Stimulated activated CD4-positive, alpha-beta T cell treated with anti-CD3 and anti-CD28 coated beads, Interleukin-4, amount 100 ng/mL, for 24 hours (primary cell): ENCODE results near the gene SNRPA.

Experiments
- DNase-seq: peaks from one replicate; pipeline ENCODE4 v3.0.0-alpha.2; 2020

The SNRPA gene

GRCh38 chr19:40750874-40751537, at the start of gene SNRPA:
SNRPA (plus strand) TSS chr19:40751203; CDS start chr19:40751409, 206 bp downstream.
- peak; percentile 98 for DNase-seq

- no peak for DNase-seq
Observed at GRCh38 chr19:40701758-40702157, 49.2 kb upstream of the SNRPA start.

DNA sequence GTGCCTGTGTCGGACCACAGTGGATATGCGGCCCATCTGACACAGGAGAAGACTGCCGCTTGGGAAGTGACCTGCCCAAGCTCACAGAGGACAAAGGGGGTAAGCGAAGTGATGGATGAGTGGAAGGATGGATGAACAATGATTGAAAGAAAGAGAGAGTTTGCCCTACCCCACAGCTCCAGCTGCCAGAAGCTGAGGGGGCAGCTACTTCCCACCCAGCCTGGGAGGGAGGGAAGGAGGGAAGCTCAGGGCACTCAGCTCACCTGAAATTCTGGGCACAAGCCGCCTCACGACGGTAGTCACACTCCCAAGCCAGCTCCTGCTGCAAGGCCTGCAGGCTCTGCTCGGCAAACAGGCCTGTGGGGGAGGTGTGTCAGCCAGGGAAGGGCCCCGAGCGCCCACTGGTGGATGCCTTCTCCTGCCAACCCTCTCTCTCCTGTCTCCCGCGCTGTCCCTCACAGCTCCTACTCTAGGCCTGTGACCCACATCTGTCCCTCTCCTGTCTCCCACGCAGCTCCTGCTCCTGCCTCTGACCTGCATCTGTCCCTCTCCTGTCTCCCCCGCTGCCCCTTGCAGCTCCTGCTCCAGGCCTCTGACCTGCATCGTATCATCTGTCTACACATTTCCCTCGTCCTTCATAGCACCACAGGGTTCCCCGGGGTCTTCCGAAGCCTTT, 48.5 kb upstream of the SNRPA start:
- no peak for DNase-seq

DNA sequence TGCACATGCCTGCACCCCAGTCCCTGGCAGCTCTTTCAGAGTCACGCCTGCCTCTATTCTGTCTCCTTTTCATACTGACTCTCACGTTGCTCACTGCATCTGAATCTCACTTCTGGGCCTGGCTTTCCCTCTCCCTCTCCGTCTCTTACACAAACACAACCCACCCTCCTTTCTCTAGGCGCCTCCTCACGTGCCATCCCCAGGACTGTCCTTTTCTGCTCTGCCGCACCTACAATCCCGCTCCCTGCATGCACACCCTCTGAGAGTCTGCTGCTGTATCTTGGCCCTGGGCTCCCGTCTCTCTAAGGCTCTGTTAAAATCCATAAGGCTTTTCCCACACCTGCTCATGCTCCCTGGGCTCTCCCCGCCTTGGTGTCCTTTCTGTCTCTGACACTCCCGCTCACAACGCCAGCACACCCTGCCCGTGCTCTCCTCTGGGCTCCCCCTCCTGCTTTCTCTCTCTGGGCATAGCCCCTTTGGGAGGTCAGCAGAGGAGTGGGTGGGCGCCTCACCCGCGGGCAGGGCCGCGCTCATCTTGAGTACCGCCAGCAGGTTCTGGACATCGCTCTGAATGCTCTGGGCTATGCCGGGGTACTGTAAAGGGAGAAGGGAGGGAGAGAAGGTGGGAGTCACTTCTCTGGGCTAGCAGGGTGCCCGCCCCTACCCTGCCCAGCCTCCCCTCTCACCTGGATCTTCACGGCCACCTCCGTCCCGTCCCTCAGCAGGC, 47.8 kb upstream of the SNRPA start:
- no peak for DNase-seq

- no peak for DNase-seq
Observed at GRCh38 chr19:40704491-40705361, 46.3 kb upstream of the SNRPA start.

DNA sequence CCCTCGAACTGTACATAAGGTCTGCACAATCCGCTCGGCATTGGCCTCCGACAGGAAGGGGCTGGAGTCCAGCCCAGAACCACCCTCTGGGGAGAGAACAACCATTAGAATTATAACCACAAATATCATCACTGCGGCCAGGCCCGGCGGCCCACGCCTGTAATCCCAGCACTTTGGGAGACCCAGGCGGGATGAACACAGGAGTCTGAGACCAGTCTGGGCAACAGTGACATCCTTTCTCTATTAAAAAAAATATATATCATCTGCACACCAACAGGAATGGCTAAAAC, 45.7 kb upstream of the SNRPA start:
- no peak for DNase-seq

- DNase-seq, result no peak
Observed at GRCh38 chr19:40705950-40706619, 44.9 kb upstream of the SNRPA start.

DNA sequence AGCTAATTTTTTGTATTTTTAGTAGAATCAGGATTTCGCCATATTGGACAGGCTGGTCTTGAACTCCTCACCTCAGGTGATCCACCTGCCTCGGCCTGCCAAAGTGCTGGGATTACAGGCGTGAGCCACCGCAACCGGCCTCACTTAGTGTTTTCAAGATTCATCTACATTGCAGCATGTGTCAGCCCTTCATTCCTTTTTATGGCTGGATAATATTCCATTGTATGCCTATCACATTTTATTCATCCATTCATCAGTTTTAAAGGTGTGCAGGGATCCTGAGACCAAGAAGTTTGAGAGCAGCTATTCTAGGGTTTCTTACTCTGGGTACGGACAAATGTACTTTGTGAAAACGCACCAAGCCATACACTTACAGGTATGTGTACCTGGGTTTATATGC, 43.4 kb upstream of the SNRPA start:
- no peak for DNase-seq

DNA sequence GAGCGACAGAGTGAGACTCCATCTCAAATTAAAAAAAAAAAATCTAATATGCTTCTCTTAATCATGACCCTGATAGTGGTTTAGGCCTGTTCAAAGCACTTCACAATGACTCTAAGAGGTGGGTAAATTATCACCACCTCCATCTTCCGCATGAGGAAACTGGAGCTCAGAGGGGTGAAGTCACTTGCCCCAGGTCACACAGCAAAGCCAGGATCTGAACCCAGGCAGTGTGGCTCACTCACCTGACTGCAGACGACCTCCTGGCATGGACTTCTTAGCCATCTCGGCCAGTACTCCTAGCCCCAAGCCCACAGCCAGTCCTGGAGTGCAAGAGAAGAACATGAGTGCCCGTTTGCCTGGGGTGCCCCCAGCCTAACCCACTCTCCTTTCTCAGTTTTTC, 41.2 kb upstream of the SNRPA start:
- no peak for DNase-seq

DNA sequence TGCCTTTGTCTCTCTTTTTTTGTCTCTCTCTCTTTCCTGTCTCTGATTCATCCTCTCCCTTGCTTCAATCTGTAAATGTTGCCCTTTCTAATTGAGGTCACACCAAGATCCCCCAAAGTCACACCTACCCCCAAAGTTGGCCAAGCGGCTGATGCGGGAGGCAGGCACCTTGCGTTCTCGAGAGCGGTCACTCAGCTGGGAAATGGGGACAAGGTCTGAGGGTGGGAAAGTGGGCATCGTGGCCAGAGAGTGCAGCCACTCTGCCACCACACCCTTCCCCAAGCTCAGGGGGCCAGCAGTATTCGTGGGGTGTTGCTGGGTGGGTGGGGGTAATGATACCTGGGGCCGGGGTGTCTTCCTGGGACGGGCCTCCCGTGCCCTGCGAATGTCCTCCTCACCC, 37.1 kb upstream of the SNRPA start:
- DNase-seq, result no peak

DNA sequence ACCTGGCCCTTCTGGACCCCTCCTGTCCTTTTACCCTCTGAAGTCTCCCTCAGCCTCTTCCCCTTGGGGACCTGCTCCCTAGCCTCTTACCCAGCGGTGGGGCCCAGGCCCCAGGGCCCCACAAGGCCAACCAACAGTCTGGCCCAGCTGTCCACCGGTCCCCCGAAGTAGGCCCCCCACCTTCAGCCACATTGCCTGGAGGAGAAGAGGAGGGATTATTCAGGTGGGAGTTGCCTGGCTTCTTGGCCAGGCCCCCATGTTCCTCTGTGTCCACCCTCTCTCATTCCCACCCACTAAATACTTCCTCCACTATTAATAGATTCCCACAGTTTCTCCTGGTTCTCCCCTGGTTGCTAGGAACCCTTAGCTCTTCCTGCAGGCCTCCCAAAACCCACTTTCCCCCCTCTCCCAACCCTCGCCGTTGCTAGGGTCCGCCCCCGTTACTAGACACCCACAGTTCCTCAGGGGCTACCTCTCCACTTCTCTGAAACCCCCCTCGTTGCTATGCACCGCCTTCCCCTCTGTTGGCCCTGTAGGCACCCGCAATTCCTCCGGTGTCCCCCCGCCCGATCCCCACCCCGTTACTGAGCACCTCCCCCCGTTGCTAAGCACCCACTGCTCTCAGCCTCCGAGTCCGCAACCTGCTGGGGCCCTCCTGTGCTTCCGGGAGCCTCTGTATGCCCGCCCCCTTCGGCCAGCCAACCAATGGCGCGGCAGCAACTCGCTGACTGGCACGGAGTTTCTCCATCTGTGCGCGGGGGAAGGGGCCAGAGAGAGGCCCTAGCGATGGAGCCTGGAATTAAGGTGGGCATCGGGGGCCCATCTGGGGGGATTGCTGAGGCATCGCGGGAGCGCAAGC, 36.3 kb upstream of the SNRPA start:
- DNase-seq, result peak; percentile 94

GRCh38 chr19:40716031-40716481, 34.9 kb upstream of the SNRPA start:
- peak; percentile 82 for DNase-seq

DNA sequence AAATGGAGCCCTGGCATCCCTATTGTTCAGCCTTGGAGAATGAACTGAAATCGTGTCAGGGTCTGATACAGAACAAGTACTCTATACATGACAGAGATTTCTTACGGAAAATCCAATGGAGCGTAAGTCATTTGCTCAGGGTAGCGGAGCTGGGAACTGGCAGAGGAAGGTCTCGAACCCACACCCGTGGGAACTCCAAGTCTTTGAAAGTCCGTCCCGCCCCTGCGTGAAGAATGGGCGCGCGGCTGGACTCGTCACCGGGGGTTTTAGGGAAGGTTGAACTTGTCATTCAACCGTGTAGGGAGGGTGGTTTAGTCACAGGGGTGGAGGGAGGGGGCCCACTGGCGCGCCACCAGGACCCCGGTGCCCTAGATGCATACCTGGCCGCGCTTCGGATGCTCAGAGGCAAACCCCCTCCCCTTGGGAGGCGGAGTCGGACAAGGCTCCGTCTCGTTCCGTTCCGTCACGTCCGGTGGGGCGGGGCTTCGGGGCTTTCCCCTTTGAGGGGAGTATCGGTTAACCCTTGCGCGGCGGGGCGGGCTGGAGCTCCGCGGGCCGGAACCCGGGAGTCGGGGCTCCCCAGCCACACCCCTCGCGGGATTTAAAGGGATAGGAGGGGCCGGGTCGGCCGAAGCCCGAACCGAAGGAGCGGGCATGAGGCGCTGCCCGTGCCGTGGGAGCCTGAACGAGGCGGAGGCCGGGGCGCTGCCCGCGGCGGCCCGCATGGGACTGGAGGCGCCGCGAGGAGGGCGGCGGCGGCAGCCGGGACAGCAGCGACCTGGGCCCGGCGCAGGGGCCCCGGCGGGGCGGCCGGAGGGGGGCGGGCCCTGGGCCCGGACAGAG, 34.3 kb upstream of the SNRPA start, which contains the start of the genes COQ8B and ITPKC:
COQ8B (minus strand) TSS at position 405 of the 843 bp plus-strand sequence. CDS start 2,254 bp downstream, outside the sequence.
ITPKC (plus strand) TSS at position 631 of the 843 bp plus-strand sequence; CDS start at position 655, 24 bp downstream.
- DNase-seq, result peak; percentile 100

DNA sequence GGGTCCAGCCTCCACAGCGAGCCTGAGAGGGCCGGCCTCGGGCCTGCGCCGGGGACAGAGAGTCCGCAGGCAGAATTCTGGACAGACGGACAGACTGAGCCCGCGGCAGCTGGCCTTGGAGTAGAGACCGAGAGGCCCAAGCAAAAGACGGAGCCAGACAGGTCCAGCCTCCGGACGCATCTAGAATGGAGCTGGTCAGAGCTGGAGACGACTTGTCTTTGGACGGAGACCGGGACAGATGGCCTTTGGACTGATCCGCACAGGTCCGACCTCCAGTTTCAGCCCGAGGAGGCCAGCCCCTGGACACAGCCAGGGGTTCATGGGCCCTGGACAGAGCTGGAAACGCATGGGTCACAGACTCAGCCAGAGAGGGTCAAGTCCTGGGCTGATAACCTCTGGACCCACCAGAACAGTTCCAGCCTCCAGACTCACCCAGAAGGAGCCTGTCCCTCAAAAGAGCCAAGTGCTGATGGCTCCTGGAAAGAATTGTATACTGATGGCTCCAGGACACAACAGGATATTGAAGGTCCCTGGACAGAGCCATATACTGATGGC, 33.6 kb upstream of the SNRPA start:
- no peak for DNase-seq

- no peak for DNase-seq
Observed at GRCh38 chr19:40717880-40718773, 32.9 kb upstream of the SNRPA start.

DNA sequence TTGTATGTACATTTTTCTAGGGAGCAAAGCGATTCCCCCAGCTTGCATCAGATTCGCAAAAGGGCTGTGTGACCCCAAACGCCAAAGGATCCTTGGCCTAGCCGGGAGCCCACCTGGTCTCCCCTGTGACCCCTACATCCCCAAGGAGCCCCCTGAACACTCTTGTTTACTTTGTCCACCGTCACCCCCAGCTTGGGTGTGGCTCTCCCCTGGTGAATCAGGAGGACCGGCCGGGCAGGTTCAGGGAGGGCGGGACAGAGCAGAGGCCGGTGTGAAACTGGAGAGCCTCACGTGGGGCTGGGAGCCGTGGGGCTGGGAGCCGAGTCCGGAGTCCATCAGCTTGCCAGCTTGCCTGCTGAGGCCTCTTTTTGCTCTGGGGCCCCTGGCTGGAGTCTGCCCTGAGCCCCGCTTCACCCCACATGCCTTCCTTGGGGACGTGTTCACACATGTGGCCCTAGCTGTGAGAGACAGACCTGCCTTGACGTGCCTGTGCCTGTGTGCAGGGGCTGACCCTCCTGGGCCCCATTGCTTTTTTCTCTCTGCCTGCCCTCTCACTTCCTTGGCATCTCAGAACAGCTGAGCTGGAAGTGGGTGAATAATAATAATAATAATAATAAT, 32.1 kb upstream of the SNRPA start:
- no peak for DNase-seq

DNA sequence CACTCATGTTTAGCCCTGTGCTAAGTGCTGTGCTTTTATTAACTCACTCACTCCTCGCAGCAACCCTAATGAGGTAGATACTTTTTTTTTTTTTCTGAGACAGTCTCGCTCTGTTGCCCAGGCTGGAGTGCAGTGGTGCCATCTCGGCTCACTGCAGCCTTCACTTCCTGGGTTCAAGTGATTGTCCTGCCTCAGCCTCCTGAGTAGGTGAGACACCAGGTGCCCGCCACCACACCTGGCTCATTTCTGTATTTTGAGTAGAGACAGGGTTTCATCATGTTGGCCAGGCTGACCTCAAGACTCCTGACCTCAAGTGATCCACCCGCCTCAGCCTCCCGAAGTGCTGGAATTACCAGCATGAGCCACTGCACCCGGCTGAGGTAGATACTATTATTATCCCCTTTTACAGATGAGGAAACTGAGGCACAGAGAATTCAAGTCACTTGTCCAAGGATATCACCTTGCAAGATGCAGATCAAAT, 31.5 kb upstream of the SNRPA start:
- DNase-seq, result no peak

DNA sequence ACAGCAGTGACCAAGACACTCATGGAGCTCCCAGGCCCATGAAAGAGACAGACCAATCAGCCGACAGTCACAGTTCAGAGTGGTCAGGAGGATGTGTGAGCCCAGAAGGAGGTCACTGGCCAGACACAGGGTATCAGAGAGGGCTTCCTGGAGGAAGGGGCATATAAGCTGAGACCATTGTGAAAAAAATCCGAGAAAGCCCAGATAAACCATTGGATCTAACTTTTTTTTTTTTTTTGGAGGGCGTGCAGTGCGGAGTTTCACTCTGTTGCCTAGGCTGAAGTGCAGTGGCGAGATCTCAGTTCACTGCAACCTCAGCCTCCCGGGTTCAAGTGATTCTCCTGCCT, 29.9 kb upstream of the SNRPA start:
- DNase-seq, result no peak
